ENCODE measurements around the gene KLF12. TPM values are rescaled to one million over a fixed set of nuclear protein-coding genes. Genes with fewer than 3 reads are reported as not detected.

The KLF12 gene
- total RNA-seq, 1 experiment from 2014 or later: 9.7 TPM

GRCh38 chr13:74144269-74144668 lies 10.1 kb upstream of the KLF12 start:
- no peak overlapping the region for H2AFZ ChIP-seq (ENCODE audit: low read length)
- no peak overlapping the region for H3K18ac ChIP-seq (ENCODE audit: insufficient read length, low read depth, low read length)
- Mint-ChIP-seq H3K27me3 (ENCODE audit: low read depth) (peaks cover 2% of the 10 kb centered on the region; the same call in 1 of the 2 replicates), H3K9me3 (no peaks in the 10 kb centered on the region), H3K4me3 (no peak overlapping the region), H3K4me1 (peaks cover 4 to 5% of the 10 kb centered on the region in 2 experiments), H3K27ac (no peak overlapping the region), H3K36me3 (ENCODE audit: insufficient read depth in 1 of 3, low read depth in 3 of 3) (no peaks in the 10 kb centered on the region)
- no peak overlapping the region for H3T11ph ChIP-seq (ENCODE audit: low read length)
- no peak overlapping the region for H2AK5ac ChIP-seq (ENCODE audit: insufficient read length, low read length)
- H4K91ac ChIP-seq (ENCODE audit: insufficient read length, low read depth, low read length): no peak overlapping the region
- H3K23ac ChIP-seq (ENCODE audit: insufficient read length, low read depth, low read length): no peak overlapping the region
- no peak for DNase-seq
- H3K9me3 ChIP-seq (ENCODE audit: control insufficient read depth, low read depth, low read length): no peaks in the 10 kb centered on the region
- H4K5ac ChIP-seq (ENCODE audit: insufficient read length, low read depth, low read length): no peak overlapping the region
- H3K4me2 ChIP-seq (ENCODE audit: insufficient read depth, insufficient read length, low read length): no peak overlapping the region
- H3K79me2 ChIP-seq (ENCODE audit: insufficient read depth, low read length): no peaks in the 10 kb centered on the region
- H2BK120ac ChIP-seq (ENCODE audit: low read depth, low read length, poor library complexity, severe bottlenecking): no peak overlapping the region
- WGBS (ENCODE audit: extremely low coverage, insufficient read length, low lambda C conversion rate): no CpG with 5 or more reads among the region's 3 CpGs
- H3K27me3 ChIP-seq (ENCODE audit: insufficient read depth, low read length): no peaks in the 10 kb centered on the region
- no peak overlapping the region for H2BK15ac ChIP-seq (ENCODE audit: low read depth, low read length)
- no peak overlapping the region for H2BK20ac ChIP-seq (ENCODE audit: low read depth, low read length, poor library complexity, severe bottlenecking)
- no peak overlapping the region for H2BK5ac ChIP-seq (ENCODE audit: insufficient read length, low read length)
- no peak overlapping the region for H3K4ac ChIP-seq (ENCODE audit: low read depth, low read length)
- no peak overlapping the region for H3K9ac ChIP-seq (ENCODE audit: extremely low read depth, insufficient read length, low read length)
- no peaks in the 10 kb centered on the region for H3K23me2 ChIP-seq (ENCODE audit: insufficient read length, low read depth, low read length, poor library complexity, severe bottlenecking)
- no peak for TF ChIP-seq CTCF (conservative IDR thresholded peaks at IDR 0.05)
- no peak overlapping the region for H4K8ac ChIP-seq (replicated peaks; ENCODE audit: insufficient read length, low read depth, low read length)
- no peak overlapping the region for H3K56ac ChIP-seq (ENCODE audit: insufficient read length, low read depth, low read length)
- no peak overlapping the region for H2BK12ac ChIP-seq (ENCODE audit: insufficient read length, low read depth, low read length)
- no peak overlapping the region for H3K27ac ChIP-seq (ENCODE audit: insufficient read length, low read depth, low read length)
- no peak overlapping the region for H3K14ac ChIP-seq (ENCODE audit: insufficient read depth, low read length)
- no peaks in the 10 kb centered on the region for H3K79me1 ChIP-seq (ENCODE audit: insufficient read depth, low read depth, low read length, poor library complexity, severe bottlenecking)
- H4K20me1 ChIP-seq (ENCODE audit: control insufficient read depth, insufficient read depth, insufficient read length): no peaks in the 10 kb centered on the region
- H3K4me1 ChIP-seq (ENCODE audit: insufficient read depth, low read length): no peaks in the 10 kb centered on the region

Data from H9 (cell line).